ENCODE data around the gene PLLP. TPM values are rescaled to one million over a fixed set of nuclear protein-coding genes. Genes with fewer than 3 reads are reported as not detected.

The PLLP gene
- total and polyA plus RNA-seq, 9 of the 15 experiments (the other 6 are each of a cell fraction or from before 2014, with no cell fraction given) = 0.09 to 0.96 (median 0.27) TPM

- TF ChIP-seq SIRT6 (IDR thresholded peaks at IDR 0.05; ENCODE audit: low read depth, low read length) = no peak
- TF ChIP-seq RFX7 (CRISPR knock-in tag; IDR thresholded peaks at IDR 0.05) = no peak
- no peak; the same call in 1 of the 2 replicates for TF ChIP-seq MYBL2 (IDR thresholded peaks at IDR 0.05; ENCODE audit: low read depth)
- TF ChIP-seq MYBL2 (CRISPR knock-in tag; IDR thresholded peaks at IDR 0.05; ENCODE audit: borderline replicate concordance) = no peak
- no peak for TF ChIP-seq DIDO1 (tag; IDR thresholded peaks at IDR 0.05; ENCODE audit: low read depth)
- 0 out of 2 replicates have a peak, but pooled peaks have one; percentile 61 for TF ChIP-seq PRMT5 (CRISPR knock-in tag; IDR thresholded peaks at IDR 0.05)
- no peak for TF ChIP-seq PCBP1 (IDR thresholded peaks at IDR 0.05; ENCODE audit: low read depth, low read length, poor library complexity, severe bottlenecking)
- TF ChIP-seq ZFPM2 (CRISPR knock-in tag; IDR thresholded peaks at IDR 0.05) = no peak
- TF ChIP-seq SMAD4 (CRISPR knock-in tag; conservative IDR thresholded peaks at IDR 0.05) = peak; percentile 73
- no peak for TF ChIP-seq KHSRP (IDR thresholded peaks at IDR 0.05)
- TF ChIP-seq RBFOX2 (IDR thresholded peaks at IDR 0.05; ENCODE audit: low read depth, low read length) = no peak
- peak; percentile 66; the same call in 1 of the 2 replicates for TF ChIP-seq HMG20B (CRISPR knock-in tag; IDR thresholded peaks at IDR 0.05)
- TF ChIP-seq UBTF (IDR thresholded peaks at IDR 0.05; ENCODE audit: borderline replicate concordance in 1 of 2, low read depth in 2 of 2, low read length in 2 of 2) = peak; percentile 52 to 88; a peak in 1 of 4 replicates
- no peak for TF ChIP-seq KLF1 (tag; IDR thresholded peaks at IDR 0.05)
- TF ChIP-seq SMAD1 (IDR thresholded peaks at IDR 0.05; ENCODE audit: low read depth, low read length, partially characterized antibody) = no peak
- peak; percentile 98; the same call in 1 of the 2 replicates for TF ChIP-seq DNMT1 (IDR thresholded peaks at IDR 0.05)
- no peak for TF ChIP-seq ZNF124 (CRISPR knock-in tag; IDR thresholded peaks at IDR 0.05)
- no peak for TF ChIP-seq GATA2 (CRISPR knock-in tag; IDR thresholded peaks at IDR 0.05)
- TF ChIP-seq ASH1L (IDR thresholded peaks at IDR 0.05; ENCODE audit: borderline replicate concordance, low read depth, partially characterized antibody) = no peak
- no peak for TF ChIP-seq TCFL5 (CRISPR knock-in tag; conservative IDR thresholded peaks at IDR 0.05)
- TF ChIP-seq ZNF740 (CRISPR knock-in tag; IDR thresholded peaks at IDR 0.05) = no peak
- TF ChIP-seq ZNF740 (tag; IDR thresholded peaks at IDR 0.05) = no peak
- 0 out of 2 replicates have a peak, but pooled peaks have one; percentile 19 for TF ChIP-seq MXI1 (IDR thresholded peaks at IDR 0.05; ENCODE audit: low read depth, low read length)
- TF ChIP-seq JUN (IDR thresholded peaks at IDR 0.05; ENCODE audit: borderline replicate concordance, low read depth, low read length) = no peak
- 0 out of 2 replicates have a peak, but pooled peaks have one; percentile 73 for TF ChIP-seq JUN (CRISPR knock-in tag; IDR thresholded peaks at IDR 0.05; ENCODE audit: borderline replicate concordance)
- TF ChIP-seq HMBOX1 (IDR thresholded peaks at IDR 0.05) = peak; percentile 78
- peak; percentile 86 for TF ChIP-seq ETV1 (tag; conservative IDR thresholded peaks at IDR 0.05; ENCODE audit: low read depth)
These were observed 15.4 kb upstream of the PLLP start (continued) for GRCh38 chr16:57299719-57300386.

All from K562 (cell line).